K562 (cell line): ENCODE measurements around the gene CHN2. TPM values are rescaled to one million over a fixed set of nuclear protein-coding genes. Genes with fewer than 3 reads are reported as not detected.

ENCODE experiments used
- ATAC-seq: fragments of 200-7000 bp; cut with Tn5 transposase; 3 replicates; pipeline ENCODE4 v1.9.1; 2020; ENCODE audit warnings: moderate library complexity
- BruUV-seq: library from RNA; stranded (reverse); fragments of 400-500 nt; replicated peaks from 2 replicates; lab custom pipeline; 2021; lab: Mats Ljungman, UMichigan
- CTCF ChIA-PET: fragments of 300-600 bp; formaldehyde crosslinking; extraction: SDS; loops from one replicate; lab custom pipeline; 2021; ENCODE audit warnings: low intra/inter-chr PET ratio; lab: Yijun Ruan, JAX
- POLR2A ChIA-PET: fragments of 300-600, 350-650 bp; sonication (Branson Sonifier 250); formaldehyde crosslinking; extraction: SDS; loops from one replicate; lab custom pipeline; 2021; ENCODE audit warnings: antibody characterized with exemption, inconsistent platforms; lab: Yijun Ruan, JAX
- DNase-seq, 4 experiments: peaks; one replicate each; pipeline versions ENCODE4 v3.0.0 to v3.0.0-alpha.2; 2011 to 2018; ENCODE audit warnings: low spot score in 3 of 4, mixed read lengths in 3 of 4; ENCODE audit errors: extremely low read depth in 1 of 4
- FAIRE-seq: peaks from 2 replicates; lab custom pipeline; 2011; peaks lifted over from hg19 to GRCh38; lab: Jason Lieb, UNC
- H2AFZ ChIP-seq: 2 replicates; pipeline ENCODE4 v1.6.0; 2011; ENCODE audit warnings: low read depth, low read length, control low read depth, inconsistent platforms
- H3K27ac ChIP-seq: fragments of 200-600 bp; 3 replicates; pipeline ENCODE4 v1.8.0; 2011; ENCODE audit warnings: low read depth, mild to moderate bottlenecking, control low read depth, inconsistent platforms, low read length, moderate library complexity, mixed read lengths; ENCODE audit errors: extremely low read depth
- H3K27me3 ChIP-seq, 2 experiments: fragments of 300-600 bp in 1 of 2; 2 replicates in 1 of 2; 3 replicates in 1 of 2; pipeline versions ENCODE4 v1.6.0 to v1.8.0; 2011; ENCODE audit warnings: inconsistent platforms in 2 of 2, low read length in 2 of 2, mild to moderate bottlenecking in 1 of 2, mixed read lengths in 1 of 2, moderate library complexity in 1 of 2; ENCODE audit not compliant: control insufficient read depth in 2 of 2, insufficient read depth in 2 of 2
- H3K36me3 ChIP-seq: fragments of 300-600 bp; 3 replicates; pipeline ENCODE4 v1.8.0; 2011; ENCODE audit warnings: mild to moderate bottlenecking, low read length, inconsistent platforms; ENCODE audit not compliant: control insufficient read depth, insufficient read depth
- H3K4me1 ChIP-seq, 2 experiments: fragments of 200-600 bp in 1 of 2; replicated peaks in 1 of 2; 2 replicates in 1 of 2; 3 replicates in 1 of 2; pipeline versions ENCODE4 v1.5.1 to v1.8.0; 2011; ENCODE audit warnings: inconsistent platforms in 2 of 2, low read length in 2 of 2, mild to moderate bottlenecking in 1 of 2, mixed read lengths in 1 of 2, moderate library complexity in 1 of 2; ENCODE audit not compliant: control insufficient read depth in 2 of 2, insufficient read depth in 2 of 2
- H3K4me2 ChIP-seq: 2 replicates; pipeline ENCODE4 v1.6.1; 2011; ENCODE audit warnings: low read length, control low read depth, inconsistent platforms, mixed read lengths; ENCODE audit not compliant: insufficient read depth
- H3K4me3 ChIP-seq: fragments of 200-600 bp; sonication (generic), shearing (Covaris generic); 2 replicates; pipeline ENCODE4 v1.5.1; 2016; ENCODE audit warnings: control low read depth, inconsistent platforms
- H3K79me2 ChIP-seq: fragments of 200-600 bp; 3 replicates; pipeline ENCODE4 v1.8.0; 2011; ENCODE audit warnings: low read length, inconsistent platforms; ENCODE audit not compliant: control insufficient read depth, insufficient read depth
- H3K9ac ChIP-seq, 2 experiments: 2 replicates each; pipeline versions ENCODE4 v1.6.0 to v1.6.1; 2011; ENCODE audit warnings: low read depth in 2 of 2, low read length in 2 of 2, control low read depth in 1 of 2, inconsistent platforms in 1 of 2, mild to moderate bottlenecking in 1 of 2, mixed read lengths in 1 of 2; ENCODE audit not compliant: insufficient read depth in 1 of 2
- H3K9me1 ChIP-seq: one replicate; pipeline ENCODE4 v1.6.0; 2011; ENCODE audit warnings: inconsistent platforms, mild to moderate bottlenecking, low read length, moderate library complexity; ENCODE audit not compliant: control insufficient read depth, insufficient read depth
- H3K9me3 ChIP-seq: replicated peaks from 2 replicates; pipeline ENCODE4 v1.5.1; 2011; ENCODE audit warnings: low read depth, low read length, inconsistent platforms; ENCODE audit not compliant: control insufficient read depth, insufficient read depth
- H4K20me1 ChIP-seq: replicated peaks from 2 replicates; pipeline ENCODE4 v1.6.1; 2011; ENCODE audit warnings: low read length, inconsistent platforms, mixed read lengths; ENCODE audit not compliant: control insufficient read depth, insufficient read depth
- CAMTA2 ChIP-seq: fragments of 250-450 bp; sonication (Bioruptor Pico); conservative IDR thresholded peaks from 2 replicates; pipeline ENCODE4 v1.5.1; 2022
- DMBX1 ChIP-seq: fragments of 250-450 bp; sonication (Bioruptor Pico); IDR thresholded peaks from 2 replicates; pipeline ENCODE4 v1.8.0; 2022; ENCODE audit warnings: inconsistent platforms, mild to moderate bottlenecking, moderate library complexity, borderline replicate concordance
- HCFC1 ChIP-seq: IDR thresholded peaks from 2 replicates; pipeline ENCODE4 v1.6.1; 2012; ENCODE audit warnings: low read depth, low read length, improper control_type of control experiment
- TFE3 ChIP-seq: fragments of 450-650 bp; formaldehyde crosslinking; IDR thresholded peaks from 2 replicates; pipeline ENCODE4 v1.4.0; 2020; ENCODE audit warnings: mild to moderate bottlenecking, mixed read lengths
- ZFP91 ChIP-seq: sonication (generic); formaldehyde crosslinking; IDR thresholded peaks from 2 replicates; pipeline ENCODE4 v1.8.0; 2022; ENCODE audit warnings: mild to moderate bottlenecking, missing genetic modification reagents
- ZKSCAN3 ChIP-seq: fragments of 250-450 bp; sonication (Bioruptor Pico); IDR thresholded peaks from 2 replicates; pipeline ENCODE4 v1.4.0; 2020
- WGBS: fragments of 100-300 bp; shearing (Covaris generic); methylation state at CpG from one replicate; pipeline ENCODE4 v1.1.6; 2016; ENCODE audit warnings: low coverage, mixed read lengths; ENCODE audit not compliant: insufficient coverage; ENCODE audit errors: missing lambda C conversion rate; 5-methylcytosine and 5-hydroxymethylcytosine counted together
- in situ Hi-C: fragments of 300-500 bp; cut with MboI; formaldehyde crosslinking; loops from 4 replicates; pipeline ENCODE4 v1.15.0; 2018; ENCODE audit warnings: inconsistent platforms, mixed read lengths
- intact Hi-C: fragments of 100-400 bp; cut with micrococcal nuclease; formaldehyde crosslinking; loops from 2 replicates; pipeline ENCODE4 v1.14.2; 2022
- polyA plus RNA-seq, 8 experiments: library from polyadenylated mRNA; depleted of rRNA in 4 of 8; stranded (reverse) in 5 of 8; unstranded in 3 of 8; fragments of >200 nt; fragmentation: Nextera tagmentation in 2 of 8; fragmentation: Illumina TruSeq in 1 of 8; extraction: Ambion mirVana in 2 of 8; extraction: Trizol in 1 of 8; gene quantifications; 2 replicates each; pipeline versions ENCODE4 v1.2.1 to v1.2.3, GENCODE V29; 2011 to 2014; ENCODE audit warnings: inconsistent platforms in 1 of 8, missing spikeins in 1 of 8
- total RNA-seq, 7 experiments: library from RNA; depleted of rRNA in 6 of 7; stranded (reverse); fragments of >200 nt in 6 of 7; fragmentation: Illumina TruSeq in 2 of 7; extraction: Trizol in 2 of 7; gene quantifications; 2 replicates each; pipeline versions ENCODE4 v1.2.1 to v1.2.3, GENCODE V29; 2011 to 2021; ENCODE audit warnings: low replicate concordance in 1 of 7
- TF ChIP-seq, protein P1 (sequence below), 2 experiments: fragments of 450-650 bp; IDR thresholded peaks; 2 replicates each; pipeline ENCODE4 v1.6.1; 2016
- TF ChIP-seq, protein P2 (sequence below): sonication (generic); formaldehyde crosslinking; IDR thresholded peaks from 2 replicates; pipeline ENCODE4 v1.8.0; 2022; ENCODE audit warnings: missing genetic modification reagents, mild to moderate bottlenecking, borderline replicate concordance

Gene CHN2
- total and polyA plus RNA-seq, 9 of the 15 experiments (the other 6 are each of a cell fraction or from before 2014, with no cell fraction given) = 0.12 to 2.1 (median 0.31) TPM; not detected in 1

DNA sequence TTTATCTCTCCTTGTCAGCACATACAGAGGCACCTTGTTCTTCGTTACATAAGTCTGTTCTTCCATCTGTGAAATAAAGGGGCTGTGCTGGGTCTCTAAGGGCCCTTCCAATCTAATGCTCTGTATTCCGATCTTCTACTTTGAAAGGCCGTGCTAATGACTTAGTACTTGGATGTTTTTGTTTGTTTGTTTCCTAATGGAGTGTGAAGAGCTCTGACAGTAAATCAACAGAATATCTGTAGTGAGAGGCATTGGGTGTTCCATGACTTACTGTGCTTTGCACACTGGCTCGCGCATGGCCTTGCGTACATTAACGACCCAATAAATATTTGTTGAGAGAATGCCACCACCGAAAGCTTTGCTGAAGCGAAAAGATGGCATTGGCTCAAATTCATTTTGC is 162.1 kb downstream of the CHN2 start:
- DNase-seq = no peak
- H4K20me1 ChIP-seq = no peaks in the 10 kb centered on the region
- intact Hi-C loops (no loop called here), in situ Hi-C loops (no loop called here)
- no peaks in the 10 kb centered on the region for H3K36me3 ChIP-seq
- TF ChIP-seq CAMTA2 (CRISPR knock-in tag) (no peak), DMBX1 (CRISPR knock-in tag) (no peak), ZKSCAN3 (no peak), ZFP91 (CRISPR knock-in tag) (no peak), HCFC1 (no peak), TFE3 (CRISPR knock-in tag) (no peak)
- TF ChIP-seq, protein P1, sequence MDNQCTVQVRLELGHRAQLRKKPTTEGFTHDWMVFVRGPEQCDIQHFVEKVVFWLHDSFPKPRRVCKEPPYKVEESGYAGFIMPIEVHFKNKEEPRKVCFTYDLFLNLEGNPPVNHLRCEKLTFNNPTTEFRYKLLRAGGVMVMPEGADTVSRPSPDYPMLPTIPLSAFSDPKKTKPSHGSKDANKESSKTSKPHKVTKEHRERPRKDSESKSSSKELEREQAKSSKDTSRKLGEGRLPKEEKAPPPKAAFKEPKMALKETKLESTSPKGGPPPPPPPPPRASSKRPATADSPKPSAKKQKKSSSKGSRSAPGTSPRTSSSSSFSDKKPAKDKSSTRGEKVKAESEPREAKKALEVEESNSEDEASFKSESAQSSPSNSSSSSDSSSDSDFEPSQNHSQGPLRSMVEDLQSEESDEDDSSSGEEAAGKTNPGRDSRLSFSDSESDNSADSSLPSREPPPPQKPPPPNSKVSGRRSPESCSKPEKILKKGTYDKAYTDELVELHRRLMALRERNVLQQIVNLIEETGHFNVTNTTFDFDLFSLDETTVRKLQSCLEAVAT (IDR thresholded peaks at IDR 0.05) = no peak
- TF ChIP-seq, protein P2, sequence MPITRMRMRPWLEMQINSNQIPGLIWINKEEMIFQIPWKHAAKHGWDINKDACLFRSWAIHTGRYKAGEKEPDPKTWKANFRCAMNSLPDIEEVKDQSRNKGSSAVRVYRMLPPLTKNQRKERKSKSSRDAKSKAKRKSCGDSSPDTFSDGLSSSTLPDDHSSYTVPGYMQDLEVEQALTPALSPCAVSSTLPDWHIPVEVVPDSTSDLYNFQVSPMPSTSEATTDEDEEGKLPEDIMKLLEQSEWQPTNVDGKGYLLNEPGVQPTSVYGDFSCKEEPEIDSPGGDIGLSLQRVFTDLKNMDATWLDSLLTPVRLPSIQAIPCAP = no peak
- H3K9ac ChIP-seq = no peak overlapping the region
- H2AFZ ChIP-seq = no peak overlapping the region
- ChIA-PET CTCF (no interaction called here), POLR2A (no interaction called here)
- ATAC-seq = no peak
- no peak overlapping the region for H3K4me3 ChIP-seq
- no peak for FAIRE-seq
- H3K79me2 ChIP-seq = no peaks in the 10 kb centered on the region
- no TSS peak for BruUV-seq
- H3K4me2 ChIP-seq = no peak overlapping the region
- no peaks in the 10 kb centered on the region for H3K9me1 ChIP-seq
- no peaks in the 10 kb centered on the region for H3K9me3 ChIP-seq
- H3K4me1 ChIP-seq = no peaks in the 10 kb centered on the region
- WGBS = 25% methylated on average over 9 of the region's 9 CpGs
- no peak overlapping the region for H3K27ac ChIP-seq
- H3K27me3 ChIP-seq = peaks cover 0 to 3% of the 10 kb centered on the region in 2 experiments; a peak in 2 of 5 replicates
